ENCODE measurements around the gene SMARCB1.

Gene SMARCB1

DNA sequence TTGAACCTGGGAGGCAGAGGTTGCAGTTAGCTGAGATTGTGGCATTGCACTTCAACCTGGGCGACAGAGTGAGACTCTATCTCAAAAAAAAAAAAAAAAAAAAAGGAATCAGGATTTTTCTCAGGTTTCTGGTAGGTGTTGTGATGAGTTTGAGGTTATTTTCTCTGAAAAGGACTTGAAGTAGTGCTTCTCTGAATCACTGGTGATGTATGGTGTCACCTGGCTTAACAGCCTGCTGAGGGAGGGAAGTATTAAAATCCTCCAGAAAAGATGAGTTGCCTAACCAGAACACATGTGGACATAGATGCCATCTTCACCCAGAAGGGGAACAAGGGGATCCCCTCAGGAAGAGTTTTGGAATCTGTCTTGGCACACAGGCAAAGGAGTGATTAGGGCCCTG is 20.1 kb downstream of the SMARCB1 start:
- Histone ChIP-seq H3K9me3 (replicated peaks; ENCODE audit: insufficient read depth, low read length) (no peaks in the 10 kb centered on the region), H2AFZ (ENCODE audit: low read length) (no peak overlapping the region), H3K4me2 (ENCODE audit: low read depth, low read length) (no peak overlapping the region), H3K4me3 (ENCODE audit: low read length) (no peak overlapping the region), H3K4me1 (ENCODE audit: low read length) (peaks cover 17% of the 10 kb centered on the region), H3K36me3 (replicated peaks; ENCODE audit: insufficient read depth, low read length) (no peaks in the 10 kb centered on the region; the same call in 1 of the 2 replicates), H3F3A (ENCODE audit: insufficient read depth, low read length) (peaks cover 4% of the 10 kb centered on the region; the same call in 1 of the 2 replicates), H3K79me2 (ENCODE audit: low read length) (no peaks in the 10 kb centered on the region), H3K27ac (ENCODE audit: low read length) (peak overlapping the region; percentile 41; the same call in 1 of the 2 replicates), H3K27me3 (replicated peaks; ENCODE audit: insufficient read depth, low read length) (no peaks in the 10 kb centered on the region), H3K9ac (ENCODE audit: low read length) (no peak overlapping the region), H4K20me1 (ENCODE audit: insufficient read depth, low read length) (no peaks in the 10 kb centered on the region), H3K9me2 (replicated peaks; ENCODE audit: insufficient read depth, low read length) (no peaks in the 10 kb centered on the region)
- TF ChIP-seq EZH2phosphoT487 (IDR thresholded peaks at IDR 0.05; ENCODE audit: low read length) (no peak), CTCF (IDR thresholded peaks at IDR 0.05; ENCODE audit: low read length) (no peak), EZH2 (optimal IDR thresholded peaks at IDR 0.05; ENCODE audit: low read depth, low read length) (no peak)
- DNase-seq = no peak

DNA sequence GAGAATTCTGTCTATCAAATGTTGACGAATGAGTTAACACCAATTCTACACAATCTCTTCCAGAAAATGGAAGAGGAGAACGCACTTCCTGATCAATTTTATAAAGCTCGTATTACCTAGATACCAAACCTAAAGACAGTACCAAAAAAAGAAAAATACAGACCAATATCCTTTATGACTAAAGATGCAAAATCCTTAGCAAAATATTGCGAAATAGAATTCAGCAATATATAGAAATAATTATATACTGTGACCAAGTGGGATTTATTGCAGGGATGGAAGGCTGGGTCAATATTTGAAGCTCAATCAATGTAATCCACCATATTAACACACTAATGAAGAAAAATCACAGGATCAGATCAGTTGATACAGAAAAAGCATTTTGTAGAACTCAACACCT is 25.6 kb downstream of the SMARCB1 start:
- peaks cover 5% of the 10 kb centered on the region for H3K36me3 ChIP-seq (replicated peaks; ENCODE audit: insufficient read depth, low read length)

DNA sequence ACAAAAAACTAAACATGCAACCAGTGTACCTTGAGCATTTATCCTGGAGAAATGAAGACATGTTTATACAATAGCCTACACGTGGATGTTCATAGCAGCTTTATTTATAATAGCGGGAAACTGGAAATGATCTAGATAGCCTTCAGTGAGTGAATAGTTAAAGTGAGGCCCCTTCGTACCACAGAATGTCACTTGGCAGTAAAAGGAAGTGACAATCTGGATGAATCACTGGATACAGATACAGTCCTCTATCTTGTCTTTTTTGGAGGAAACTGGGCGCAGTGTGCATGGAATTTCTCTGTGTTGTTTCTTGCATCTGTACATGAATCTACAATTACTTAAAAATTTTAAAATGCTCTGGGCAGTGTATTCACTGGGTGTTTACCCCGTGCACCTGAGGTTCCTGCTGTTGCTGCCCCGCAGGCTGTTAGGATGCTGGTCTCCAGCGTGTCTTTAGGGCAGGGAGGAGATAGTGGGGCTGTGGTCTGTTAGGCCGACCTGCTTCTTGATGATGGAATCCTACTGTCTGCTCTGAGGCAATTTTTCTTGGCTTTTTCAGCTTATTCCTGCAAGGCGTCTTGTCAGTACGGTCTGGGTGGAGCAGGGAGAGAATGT is 28.9 kb downstream of the SMARCB1 start:
- Histone ChIP-seq H3K79me2 (ENCODE audit: low read length) (no peaks in the 10 kb centered on the region), H3K36me3 (replicated peaks; ENCODE audit: insufficient read depth, low read length) (peaks cover 5% of the 10 kb centered on the region), H3K27ac (ENCODE audit: low read length) (no peak overlapping the region), H3K4me1 (ENCODE audit: low read length) (no peaks in the 10 kb centered on the region), H3K9ac (ENCODE audit: low read length) (no peak overlapping the region), H2AFZ (ENCODE audit: low read length) (no peak overlapping the region), H4K20me1 (ENCODE audit: insufficient read depth, low read length) (no peaks in the 10 kb centered on the region), H3K9me3 (replicated peaks; ENCODE audit: insufficient read depth, low read length) (no peaks in the 10 kb centered on the region), H3K4me3 (ENCODE audit: low read length) (no peak overlapping the region), H3F3A (ENCODE audit: insufficient read depth, low read length) (no peaks in the 10 kb centered on the region), H3K27me3 (replicated peaks; ENCODE audit: insufficient read depth, low read length) (no peaks in the 10 kb centered on the region), H3K9me2 (replicated peaks; ENCODE audit: insufficient read depth, low read length) (no peaks in the 10 kb centered on the region), H3K4me2 (ENCODE audit: low read depth, low read length) (no peak overlapping the region)
- no peak for DNase-seq
- no peak for TF ChIP-seq EZH2 (optimal IDR thresholded peaks at IDR 0.05; ENCODE audit: low read depth, low read length)
- TF ChIP-seq EZH2phosphoT487 (IDR thresholded peaks at IDR 0.05; ENCODE audit: low read length) = no peak
- no peak for TF ChIP-seq CTCF (IDR thresholded peaks at IDR 0.05; ENCODE audit: low read length)

More for the DNA sequence above, 25.6 kb downstream of the SMARCB1 start:
- Histone ChIP-seq H3K27me3 (replicated peaks; ENCODE audit: insufficient read depth, low read length) (no peaks in the 10 kb centered on the region), H3K9me3 (replicated peaks; ENCODE audit: insufficient read depth, low read length) (no peaks in the 10 kb centered on the region), H3F3A (ENCODE audit: insufficient read depth, low read length) (no peaks in the 10 kb centered on the region), H3K9me2 (replicated peaks; ENCODE audit: insufficient read depth, low read length) (no peaks in the 10 kb centered on the region), H3K4me2 (ENCODE audit: low read depth, low read length) (no peak overlapping the region), H3K4me1 (ENCODE audit: low read length) (no peaks in the 10 kb centered on the region), H3K27ac (ENCODE audit: low read length) (no peak overlapping the region), H2AFZ (ENCODE audit: low read length) (no peak overlapping the region), H3K9ac (ENCODE audit: low read length) (no peak overlapping the region), H4K20me1 (ENCODE audit: insufficient read depth, low read length) (no peaks in the 10 kb centered on the region), H3K79me2 (ENCODE audit: low read length) (no peaks in the 10 kb centered on the region), H3K4me3 (ENCODE audit: low read length) (no peak overlapping the region)
- TF ChIP-seq EZH2phosphoT487 (IDR thresholded peaks at IDR 0.05; ENCODE audit: low read length) (no peak), EZH2 (optimal IDR thresholded peaks at IDR 0.05; ENCODE audit: low read depth, low read length) (no peak), CTCF (IDR thresholded peaks at IDR 0.05; ENCODE audit: low read length) (no peak)
- no peak for DNase-seq
